GM12801 (cell line): ENCODE data around the gene TMEM106C.

Experiments used
- TF ChIP-seq, protein P1 (sequence below): IDR thresholded peaks from one replicate; pipeline ENCODE4 v1.5.1; 2011; ENCODE audit warnings: control low read depth; ENCODE audit not compliant: insufficient read length; ENCODE audit errors: extremely low read depth

The TMEM106C gene

DNA sequence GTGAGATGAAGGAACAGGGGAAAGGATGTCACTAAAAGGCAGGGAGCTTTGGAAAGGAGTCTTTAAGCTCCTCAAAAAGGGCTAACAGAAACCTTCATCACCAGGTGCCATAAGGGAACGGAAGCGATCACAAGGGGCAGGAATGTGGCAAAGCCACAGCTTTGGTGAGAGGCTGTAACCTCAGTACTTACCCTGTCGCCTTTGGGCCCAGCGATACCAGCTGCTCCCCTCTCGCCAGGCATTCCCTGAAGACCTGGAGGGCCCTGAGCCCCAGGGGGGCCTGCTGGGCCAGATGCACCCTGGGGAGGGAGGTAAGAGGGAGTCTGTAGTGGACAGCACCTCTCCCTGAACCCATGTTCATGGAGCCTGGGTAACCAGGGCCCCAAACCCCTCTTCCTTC lies 18.9 kb downstream of the TMEM106C start:
- TF ChIP-seq, protein P1, sequence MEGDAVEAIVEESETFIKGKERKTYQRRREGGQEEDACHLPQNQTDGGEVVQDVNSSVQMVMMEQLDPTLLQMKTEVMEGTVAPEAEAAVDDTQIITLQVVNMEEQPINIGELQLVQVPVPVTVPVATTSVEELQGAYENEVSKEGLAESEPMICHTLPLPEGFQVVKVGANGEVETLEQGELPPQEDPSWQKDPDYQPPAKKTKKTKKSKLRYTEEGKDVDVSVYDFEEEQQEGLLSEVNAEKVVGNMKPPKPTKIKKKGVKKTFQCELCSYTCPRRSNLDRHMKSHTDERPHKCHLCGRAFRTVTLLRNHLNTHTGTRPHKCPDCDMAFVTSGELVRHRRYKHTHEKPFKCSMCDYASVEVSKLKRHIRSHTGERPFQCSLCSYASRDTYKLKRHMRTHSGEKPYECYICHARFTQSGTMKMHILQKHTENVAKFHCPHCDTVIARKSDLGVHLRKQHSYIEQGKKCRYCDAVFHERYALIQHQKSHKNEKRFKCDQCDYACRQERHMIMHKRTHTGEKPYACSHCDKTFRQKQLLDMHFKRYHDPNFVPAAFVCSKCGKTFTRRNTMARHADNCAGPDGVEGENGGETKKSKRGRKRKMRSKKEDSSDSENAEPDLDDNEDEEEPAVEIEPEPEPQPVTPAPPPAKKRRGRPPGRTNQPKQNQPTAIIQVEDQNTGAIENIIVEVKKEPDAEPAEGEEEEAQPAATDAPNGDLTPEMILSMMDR, result no peak

DNA sequence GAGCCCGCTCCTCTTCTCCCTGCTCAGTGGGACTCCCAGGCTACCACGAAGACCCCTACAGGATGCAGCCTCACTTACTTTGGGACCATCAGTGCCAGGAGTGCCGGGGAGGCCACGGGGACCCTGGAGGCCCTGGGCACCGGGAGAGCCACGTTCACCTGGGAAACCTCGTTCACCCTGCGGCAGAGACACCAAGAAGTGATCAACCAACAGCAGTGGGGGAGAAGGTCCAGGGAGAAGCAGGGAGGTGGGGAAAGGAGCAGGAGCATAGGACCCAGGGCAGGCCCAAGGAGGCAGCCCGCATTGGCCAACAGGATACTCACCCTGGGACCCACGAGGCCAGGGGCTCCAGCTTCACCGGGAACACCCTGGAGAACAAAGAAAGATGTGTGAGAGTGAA lies 19.4 kb downstream of the TMEM106C start:
- TF ChIP-seq, protein P1, result no peak

DNA sequence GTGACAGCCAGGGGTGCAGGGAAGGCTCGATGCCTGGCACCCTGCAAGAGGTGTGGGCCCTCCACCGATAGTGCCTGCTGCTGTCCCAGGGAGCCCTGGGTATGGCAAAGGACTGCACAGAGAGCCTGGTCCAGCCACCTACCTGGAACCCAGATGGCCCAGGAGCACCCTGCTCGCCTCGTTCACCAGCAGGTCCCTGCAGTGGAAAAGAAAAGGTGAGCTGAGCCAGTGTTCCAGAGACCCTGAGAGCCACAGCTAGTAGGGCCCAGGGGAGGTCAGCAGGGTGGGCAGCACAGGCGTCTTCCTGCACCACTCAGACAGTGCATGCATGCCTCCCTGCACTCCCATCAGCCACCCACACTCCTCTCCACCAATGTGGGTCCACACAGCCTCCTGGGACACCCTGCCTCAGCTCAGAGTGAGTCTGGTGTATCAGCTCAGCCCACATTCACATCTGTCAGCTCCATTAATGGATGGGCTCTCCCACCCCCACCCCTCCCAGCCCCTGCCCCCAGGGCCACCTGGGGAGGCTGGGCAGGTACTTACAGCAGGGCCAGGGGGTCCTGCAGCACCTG lies 20.2 kb downstream of the TMEM106C start:
- TF ChIP-seq, protein P1, result no peak

DNA sequence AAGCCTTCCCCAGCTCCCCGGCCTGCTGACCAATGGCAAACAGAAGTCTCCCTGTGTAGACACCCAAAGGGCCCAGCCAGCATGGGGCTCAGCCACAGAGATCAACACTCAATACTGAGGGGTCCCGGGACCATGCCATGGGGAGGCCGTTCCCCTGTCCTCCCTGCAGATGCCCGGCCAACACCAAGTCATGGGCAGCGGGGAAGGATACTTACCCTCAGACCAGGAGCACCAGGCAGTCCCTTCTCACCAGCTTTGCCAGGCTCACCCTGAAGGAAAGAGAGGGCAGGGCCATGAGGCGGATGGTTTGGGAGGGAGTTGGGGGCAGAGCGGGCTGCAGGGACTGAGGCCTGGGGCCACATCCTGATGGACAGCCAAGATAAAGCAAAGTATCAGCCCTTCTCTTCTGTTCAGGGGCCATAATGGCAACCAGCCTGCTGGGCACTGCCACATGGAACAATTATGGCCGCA lies 21.0 kb downstream of the TMEM106C start:
- TF ChIP-seq, protein P1, result no peak

DNA sequence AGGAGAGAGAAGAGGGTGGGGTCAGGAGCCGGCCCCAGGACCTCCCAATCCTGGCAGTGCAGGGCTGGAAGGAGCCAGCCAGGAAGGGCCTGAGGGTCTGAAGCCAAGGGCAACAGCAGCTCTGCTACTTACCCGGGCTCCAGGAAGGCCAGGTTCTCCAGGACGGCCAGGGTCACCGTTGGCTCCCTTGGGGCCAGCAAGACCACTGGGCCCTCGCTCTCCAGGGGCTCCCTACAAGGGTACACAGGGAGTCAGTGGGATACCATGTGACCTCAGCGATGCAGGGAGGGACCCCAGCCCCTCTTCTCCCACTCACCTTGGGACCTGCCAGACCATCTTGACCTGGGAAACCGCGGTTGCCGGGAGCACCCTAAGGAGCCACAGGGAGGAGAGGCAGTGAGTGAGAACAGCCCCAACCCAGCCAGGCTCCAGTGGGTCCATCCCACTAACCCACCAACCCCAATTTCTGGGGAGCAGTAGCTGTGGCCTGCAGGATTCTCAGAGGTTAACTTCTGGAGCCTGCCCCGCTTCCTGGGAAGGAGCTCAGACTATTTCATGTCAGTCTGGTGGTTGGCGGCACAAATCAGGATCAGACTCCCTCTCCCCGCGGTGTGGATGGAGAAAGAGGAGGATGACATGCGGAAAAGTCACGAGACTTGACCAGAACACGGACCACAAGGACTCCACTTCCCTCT lies 22.3 kb downstream of the TMEM106C start:
- TF ChIP-seq, protein P1, result no peak

DNA sequence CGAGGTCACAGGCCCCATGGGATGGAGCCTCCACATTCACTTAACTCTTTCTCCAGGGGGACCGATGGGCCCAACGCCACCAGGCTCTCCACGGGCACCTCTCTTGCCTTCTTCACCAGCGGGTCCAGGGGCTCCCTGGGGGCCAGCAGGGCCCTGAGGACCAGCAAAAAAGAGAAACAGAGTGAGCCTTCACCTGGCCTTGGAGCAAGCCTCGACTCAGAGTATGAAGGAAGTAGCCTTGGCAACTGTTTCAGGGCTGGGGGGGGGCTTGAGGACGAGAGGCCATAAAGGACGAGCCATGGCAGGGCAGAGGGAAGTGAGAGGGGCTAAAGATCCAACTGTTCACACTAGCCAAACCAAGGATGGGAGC lies 22.9 kb downstream of the TMEM106C start:
- TF ChIP-seq, protein P1, result no peak

DNA sequence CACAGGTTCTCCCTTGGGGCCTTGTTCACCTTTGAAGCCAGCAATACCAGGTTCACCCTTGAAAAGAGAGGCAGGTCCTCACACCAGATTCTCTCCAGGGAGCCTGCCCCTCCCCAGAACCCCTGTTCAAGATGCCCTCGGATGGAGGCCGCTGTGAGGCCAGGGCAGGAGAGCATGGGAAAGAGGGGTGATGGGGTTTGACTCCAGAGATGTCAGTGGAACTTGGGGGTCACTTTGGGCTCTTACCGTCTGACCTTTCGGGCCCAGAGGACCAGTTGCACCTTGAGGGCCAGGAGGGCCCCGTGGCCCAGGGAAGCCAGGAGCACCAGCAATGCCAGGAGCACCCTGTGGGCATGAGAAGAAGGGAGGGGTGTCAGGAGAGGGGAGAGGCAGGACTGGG lies 23.4 kb downstream of the TMEM106C start:
- TF ChIP-seq, protein P1, result no peak
